ENCODE data around the gene NLGN3. TPM values are rescaled to one million over a fixed set of nuclear protein-coding genes. Genes with fewer than 3 reads are reported as not detected.

The NLGN3 gene
- 0.48 TPM for total RNA-seq
- long read RNA-seq, partial matches to known transcripts: 0 of 1 reads
- long read RNA-seq, other reads (novel, unspliced or antisense): 1 of 1 reads

DNA sequence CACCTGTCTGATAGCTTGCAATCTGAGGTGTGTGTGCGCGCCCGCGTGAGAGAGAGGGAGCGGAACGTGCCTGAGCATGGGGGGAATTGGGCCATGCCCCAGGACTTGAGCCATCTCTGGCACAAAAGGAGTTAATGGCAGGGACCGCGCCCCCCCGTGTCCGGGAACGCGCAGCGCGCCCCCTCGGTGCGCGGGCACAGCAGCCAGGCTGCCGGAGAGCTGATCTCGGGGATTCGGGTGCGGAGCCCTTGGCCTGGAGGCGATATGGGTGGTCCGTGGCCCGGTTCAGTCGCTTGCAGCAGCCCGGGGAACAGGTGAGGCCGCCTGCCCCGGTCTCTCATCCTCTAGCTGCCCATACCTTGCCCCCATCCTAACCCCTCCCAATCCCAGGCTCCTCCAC lies at the start of gene NLGN3:
NLGN3 (plus strand) TSS at position 191 of the 400 bp plus-strand sequence. CDS start 2,909 bp downstream, outside the sequence.
- no peak for DNase-seq (ENCODE audit: low spot score)

DNA sequence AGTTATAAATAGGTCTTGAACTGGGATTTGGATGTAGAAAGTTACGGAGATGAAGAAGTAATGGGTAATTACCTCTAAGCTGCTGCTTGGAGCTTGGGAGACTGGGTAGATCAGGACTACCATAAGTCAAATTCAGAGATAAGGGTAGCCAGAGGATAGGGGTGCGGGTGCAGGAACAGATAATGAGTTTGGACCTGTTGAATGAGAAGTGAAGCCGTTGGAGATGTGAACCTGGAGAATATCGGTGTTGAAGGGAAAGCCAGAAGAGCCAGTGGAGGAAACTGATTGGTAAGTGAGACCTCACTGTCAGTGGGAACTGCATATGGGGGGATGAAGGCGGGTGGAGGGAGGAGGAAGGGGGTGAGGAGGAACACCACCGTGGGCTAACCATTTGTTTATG lies 49.6 kb upstream of the NLGN3 start:
- no peak for DNase-seq (ENCODE audit: low spot score)

DNA sequence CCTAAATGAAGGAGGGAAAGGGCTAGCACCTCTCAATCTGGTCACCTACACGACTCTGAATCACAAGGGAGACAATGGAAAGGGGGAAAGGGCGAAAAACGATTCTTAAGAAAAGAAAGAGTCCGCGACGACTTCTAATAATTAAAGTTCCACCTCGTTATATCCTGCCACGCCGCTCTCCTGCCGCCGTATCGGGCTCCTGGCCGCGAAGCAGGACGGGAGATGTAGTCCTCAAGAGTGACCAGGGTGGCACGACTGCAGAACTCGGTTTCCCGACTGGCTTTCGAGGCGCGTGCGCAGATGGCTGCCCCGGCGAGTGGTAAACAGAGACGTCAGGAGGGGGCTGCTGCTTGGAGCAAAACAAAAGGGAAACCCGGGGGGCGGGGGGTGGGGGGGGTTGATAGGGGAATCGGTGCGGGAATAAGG lies 49.1 kb upstream of the NLGN3 start, which contains the start of gene FOXO4:
FOXO4 (plus strand) TSS at position 297 of the 426 bp plus-strand sequence. CDS start 678 bp downstream, outside the sequence.
- DNase-seq (ENCODE audit: low spot score): peak; percentile 95

DNA sequence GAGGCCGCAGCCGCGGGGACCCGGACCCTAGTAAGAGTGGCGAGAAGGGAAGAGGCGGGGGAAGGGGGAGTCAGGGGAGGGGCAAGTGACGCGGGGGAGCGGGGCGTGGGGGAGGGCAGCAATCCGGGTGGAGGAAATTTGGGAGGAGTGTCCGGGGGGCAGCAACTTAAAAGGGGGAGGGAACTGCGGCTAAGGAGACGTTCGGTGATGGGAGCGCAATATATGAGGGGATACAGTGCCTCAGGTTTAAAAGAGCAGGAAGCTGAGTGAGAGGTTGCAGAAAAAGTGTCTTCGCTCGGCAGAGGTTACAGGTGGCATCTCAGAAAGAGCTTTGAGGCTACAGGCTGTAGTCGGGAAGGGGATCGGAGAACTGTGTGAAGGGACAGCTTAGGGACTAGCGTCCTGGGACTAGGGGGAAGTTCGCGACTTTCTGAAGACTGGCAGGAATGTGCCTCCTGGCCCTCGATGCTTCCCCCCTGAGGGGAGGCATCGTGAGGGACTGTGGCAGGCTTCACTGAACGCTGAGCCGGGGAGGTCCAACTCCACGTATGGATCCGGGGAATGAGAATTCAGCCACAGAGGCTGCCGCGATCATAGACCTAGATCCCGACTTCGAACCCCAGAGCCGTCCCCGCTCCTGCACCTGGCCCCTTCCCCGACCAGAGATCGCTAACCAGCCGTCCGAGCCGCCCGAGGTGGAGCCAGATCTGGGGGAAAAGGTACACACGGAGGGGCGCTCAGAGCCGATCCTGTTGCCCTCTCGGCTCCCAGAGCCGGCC lies 48.5 kb upstream of the NLGN3 start:
- no peak for DNase-seq (ENCODE audit: low spot score)

DNA sequence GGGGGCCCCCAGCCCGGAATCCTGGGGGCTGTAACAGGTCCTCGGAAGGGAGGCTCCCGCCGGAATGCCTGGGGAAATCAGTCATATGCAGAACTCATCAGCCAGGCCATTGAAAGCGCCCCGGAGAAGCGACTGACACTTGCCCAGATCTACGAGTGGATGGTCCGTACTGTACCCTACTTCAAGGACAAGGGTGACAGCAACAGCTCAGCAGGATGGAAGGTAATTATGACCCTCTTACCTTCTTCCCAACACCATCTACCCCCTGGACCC lies 47.9 kb upstream of the NLGN3 start:
- no peak for DNase-seq (ENCODE audit: low spot score)

DNA sequence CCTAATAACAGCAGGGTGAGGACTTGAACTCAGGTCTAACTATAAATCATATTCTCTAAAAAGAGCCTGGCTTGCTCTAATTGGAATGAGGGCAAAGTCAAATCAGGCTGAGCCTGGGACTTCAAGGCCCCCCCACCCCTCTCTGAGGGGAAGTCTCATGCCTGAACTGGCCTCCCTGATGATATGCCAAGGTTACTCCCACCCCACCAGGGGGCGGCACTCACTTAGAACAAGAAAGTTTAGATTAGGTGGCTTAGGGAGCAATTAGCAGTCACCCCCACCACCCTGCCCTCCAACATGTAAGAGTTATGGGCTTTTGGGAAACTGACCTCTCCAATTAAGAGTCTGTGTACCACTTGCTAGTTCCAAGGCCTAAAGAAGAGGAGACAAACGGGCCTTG lies 46.3 kb upstream of the NLGN3 start:
- DNase-seq (ENCODE audit: low spot score): peak; percentile 49

DNA sequence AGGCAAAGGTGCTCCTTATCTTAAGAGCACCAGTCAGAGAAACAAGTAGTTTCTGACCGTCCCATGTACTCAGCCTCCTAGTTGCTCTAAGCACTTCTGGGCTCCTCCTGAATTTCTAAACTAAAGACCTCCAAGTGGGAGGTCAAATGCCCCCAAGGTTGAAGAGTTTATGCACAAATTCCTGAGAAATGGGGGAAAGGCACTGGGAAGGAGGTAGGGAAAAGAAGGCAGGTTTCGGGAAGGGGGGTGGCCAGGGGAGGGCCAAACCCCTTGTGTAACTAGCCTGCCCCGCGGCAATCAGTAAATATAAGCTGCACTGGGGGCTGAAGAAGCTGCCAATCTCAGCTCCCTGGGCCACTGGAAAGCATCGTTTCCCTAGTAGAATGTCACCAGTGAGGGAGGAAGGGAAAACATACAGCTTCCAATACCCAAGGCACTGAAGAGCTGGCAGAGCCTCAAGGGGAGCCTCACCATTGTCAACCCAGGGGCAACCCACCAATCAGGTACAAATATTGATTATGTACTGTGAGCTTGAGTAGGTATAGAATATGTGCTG lies 45.6 kb upstream of the NLGN3 start:
- peak; percentile 20 for DNase-seq (ENCODE audit: low spot score)

DNA sequence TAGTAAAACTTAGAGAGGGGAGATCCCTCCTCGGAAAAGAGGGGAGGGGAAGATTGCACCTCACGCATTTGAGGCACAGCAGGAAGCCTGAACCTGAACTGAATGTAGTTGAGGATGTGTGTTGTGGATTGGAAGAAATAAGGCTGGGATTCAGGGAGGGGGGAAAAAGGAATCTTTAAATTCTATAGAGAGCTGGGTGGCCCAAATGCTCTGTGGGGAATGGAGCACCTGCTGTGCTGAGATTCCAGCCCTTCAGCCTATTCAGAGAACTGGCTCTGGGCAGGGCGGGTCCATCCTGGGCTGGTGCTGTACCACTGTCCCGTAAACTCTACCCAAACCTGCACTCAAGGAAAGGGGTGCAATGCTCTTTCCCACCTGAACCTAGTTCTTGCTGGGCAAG lies 44.9 kb upstream of the NLGN3 start:
- DNase-seq (ENCODE audit: low spot score): no peak

DNA sequence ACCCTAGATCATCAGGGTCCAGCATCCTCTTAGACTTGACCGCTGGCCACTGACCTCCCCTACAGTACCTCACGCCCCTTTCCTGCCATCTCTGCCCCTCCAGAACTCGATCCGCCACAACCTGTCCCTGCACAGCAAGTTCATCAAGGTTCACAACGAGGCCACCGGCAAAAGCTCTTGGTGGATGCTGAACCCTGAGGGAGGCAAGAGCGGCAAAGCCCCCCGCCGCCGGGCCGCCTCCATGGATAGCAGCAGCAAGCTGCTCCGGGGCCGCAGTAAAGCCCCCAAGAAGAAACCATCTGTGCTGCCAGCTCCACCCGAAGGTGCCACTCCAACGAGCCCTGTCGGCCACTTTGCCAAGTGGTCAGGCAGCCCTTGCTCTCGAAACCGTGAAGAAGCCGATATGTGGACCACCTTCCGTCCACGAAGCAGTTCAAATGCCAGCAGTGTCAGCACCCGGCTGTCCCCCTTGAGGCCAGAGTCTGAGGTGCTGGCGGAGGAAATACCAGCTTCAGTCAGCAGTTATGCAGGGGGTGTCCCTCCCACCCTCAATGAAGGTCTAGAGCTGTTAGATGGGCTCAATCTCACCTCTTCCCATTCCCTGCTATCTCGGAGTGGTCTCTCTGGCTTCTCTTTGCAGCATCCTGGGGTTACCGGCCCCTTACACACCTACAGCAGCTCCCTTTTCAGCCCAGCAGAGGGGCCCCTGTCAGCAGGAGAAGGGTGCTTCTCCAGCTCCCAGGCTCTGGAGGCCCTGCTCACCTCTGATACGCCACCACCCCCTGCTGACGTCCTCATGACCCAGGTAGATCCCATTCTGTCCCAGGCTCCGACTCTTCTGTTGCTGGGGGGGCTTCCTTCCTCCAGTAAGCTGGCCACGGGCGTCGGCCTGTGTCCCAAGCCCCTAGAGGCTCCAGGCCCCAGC lies 43.8 kb upstream of the NLGN3 start:
- DNase-seq (ENCODE audit: low spot score): no peak

DNA sequence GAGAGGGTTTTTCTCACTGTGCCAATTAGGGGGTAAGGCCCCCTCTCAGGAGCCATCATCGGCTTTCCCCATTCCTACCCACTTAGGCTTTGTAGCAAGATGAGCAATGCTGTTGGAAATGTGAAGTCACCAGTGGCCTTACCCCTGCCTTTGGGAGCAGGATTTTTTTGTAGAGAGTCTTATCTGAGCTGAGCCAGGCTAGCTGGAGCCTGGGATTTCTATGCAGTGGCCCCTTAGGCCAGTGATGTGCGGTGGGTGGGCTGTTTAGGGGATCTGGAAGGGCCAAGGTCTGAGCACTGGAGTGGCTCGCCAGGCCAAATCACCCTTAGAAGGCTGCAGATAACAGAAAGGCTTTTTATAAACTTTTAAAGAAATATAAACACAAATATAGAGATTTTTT lies 42.3 kb upstream of the NLGN3 start:
- DNase-seq (ENCODE audit: low spot score): no peak

DNA sequence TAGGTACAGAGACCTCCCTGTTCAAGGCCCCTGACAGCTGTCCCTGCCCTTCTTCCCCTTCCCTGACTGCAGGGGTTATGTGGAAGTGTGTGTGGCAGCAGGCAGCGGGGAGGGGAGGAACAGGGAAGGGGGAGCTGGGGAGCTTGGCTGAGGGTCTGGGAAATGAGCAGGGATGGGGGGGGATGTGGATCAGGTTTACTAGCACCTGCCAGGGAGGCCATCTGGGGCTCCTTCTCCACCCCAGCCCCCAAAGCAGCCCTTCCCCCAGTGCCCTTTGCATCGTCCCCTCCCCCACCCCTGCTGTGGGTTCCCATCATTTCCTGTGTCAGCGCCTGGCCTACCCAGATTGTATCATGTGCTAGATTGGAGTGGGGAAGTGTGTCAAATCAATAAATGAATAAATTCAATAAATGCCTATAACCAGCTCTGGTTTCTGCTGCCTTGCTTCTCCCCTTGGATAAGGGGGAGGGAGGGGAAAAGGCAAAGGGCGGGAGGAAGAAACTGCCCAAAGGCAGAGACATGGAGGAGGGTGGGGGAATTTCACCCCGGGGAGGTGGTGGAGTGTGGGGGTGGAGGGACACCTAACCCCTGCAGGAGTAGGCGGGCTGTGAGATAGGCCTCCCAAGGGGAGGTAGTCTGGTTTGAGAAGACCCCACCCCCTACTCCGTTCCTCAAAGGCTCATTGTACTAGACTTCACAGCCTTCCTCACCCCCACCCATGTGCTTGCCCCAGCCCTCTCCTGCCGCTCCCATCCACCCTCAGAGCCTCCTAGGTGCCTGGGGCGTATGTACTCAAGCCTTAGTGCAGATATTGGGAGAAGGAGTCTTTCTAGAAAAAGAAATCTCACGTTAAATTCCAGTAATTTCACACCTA lies 41.3 kb upstream of the NLGN3 start:
- no peak for DNase-seq (ENCODE audit: low spot score)

DNA sequence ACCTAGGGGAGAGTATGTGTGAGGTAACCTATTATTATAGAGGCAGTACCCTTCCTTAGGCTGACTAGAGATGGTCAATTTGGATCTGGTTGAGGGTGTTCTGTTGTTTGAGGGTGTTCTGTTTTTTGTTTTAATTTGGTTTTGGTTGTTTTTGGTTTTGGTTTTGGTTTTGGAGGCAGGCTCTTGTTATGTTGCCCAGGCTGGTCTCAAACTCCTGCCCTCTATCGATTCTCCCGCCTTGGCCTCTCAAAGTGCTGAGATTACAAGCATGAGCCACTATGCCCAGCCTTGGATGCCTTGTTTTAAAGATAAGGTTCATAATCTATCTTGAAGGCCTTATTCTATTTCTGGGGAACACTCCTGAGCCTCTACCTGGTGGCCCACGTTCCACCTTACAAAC lies 39.0 kb upstream of the NLGN3 start:
- DNase-seq (ENCODE audit: low spot score): no peak

DNA sequence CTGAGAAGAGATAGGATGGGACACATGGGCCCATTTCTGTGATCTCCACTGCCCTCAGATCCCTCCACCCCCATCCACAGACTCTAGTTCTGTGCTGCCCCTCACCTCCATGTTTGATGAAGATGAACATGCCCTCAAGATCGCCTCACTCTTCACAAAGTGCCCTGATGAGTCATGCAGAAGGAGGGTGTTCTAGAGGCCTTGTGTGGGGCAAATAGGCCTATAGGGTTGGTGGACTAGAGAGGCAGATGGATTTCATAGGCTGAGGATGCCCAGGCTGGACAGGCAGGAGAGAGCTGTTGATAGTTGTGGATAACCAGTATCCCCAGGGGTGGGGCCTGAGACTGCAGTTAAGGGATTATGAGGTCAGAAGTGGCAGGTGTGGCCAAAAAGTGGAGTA lies 38.2 kb upstream of the NLGN3 start, which contains the start of gene CXorf65:
CXorf65 (minus strand) TSS at position 314 of the 400 bp plus-strand sequence; CDS start at position 130, 184 bp downstream.
- DNase-seq (ENCODE audit: low spot score): no peak

DNA sequence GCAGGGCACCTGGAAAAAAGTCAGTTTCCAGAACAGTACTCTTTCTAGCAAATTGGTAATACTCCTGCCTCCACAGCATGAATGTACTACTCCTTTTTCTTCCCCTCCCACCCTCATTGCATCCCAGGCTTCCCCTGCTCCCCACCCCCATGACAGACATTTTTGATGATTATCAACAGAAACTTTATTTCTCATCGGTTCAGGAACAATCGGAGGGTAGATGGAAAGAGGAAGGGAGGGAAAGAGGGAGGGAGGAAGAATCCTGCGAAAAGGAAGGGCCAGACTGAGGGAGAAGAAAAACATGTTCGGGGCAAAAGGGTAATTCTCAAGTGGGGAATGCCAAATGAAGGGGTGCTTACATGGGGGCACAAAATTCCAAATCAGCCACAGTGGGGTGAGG lies 37.4 kb upstream of the NLGN3 start:
- no peak for DNase-seq (ENCODE audit: low spot score)

DNA sequence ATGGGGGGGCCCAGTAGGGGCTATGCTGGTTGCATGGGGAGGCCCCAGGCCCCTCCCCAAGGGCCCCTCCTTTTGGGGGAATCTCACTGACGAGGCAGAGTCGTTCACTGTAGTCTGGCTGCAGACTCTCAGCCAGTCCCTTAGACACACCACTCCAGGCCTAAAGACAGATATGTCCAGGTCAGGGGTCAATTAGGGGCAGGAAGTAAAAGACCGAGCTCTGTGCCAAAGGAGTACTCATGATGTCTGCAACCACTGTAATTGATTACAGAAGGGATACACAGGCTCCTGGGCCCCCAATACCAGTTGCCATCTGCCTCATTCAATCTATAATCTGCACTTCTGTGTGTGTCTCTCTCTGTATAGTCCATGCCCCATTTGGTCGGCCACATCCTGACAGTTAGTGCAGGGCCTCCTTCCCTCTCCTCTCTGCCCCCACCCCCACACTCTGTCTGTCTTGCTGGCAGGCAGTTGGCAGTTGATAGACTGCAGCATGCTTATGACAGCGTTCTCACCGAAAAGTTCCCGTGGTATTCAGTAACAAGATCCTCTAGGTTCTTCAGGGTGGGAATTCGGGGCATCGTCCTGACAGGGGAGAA lies 36.8 kb upstream of the NLGN3 start:
- DNase-seq (ENCODE audit: low spot score): no peak

DNA sequence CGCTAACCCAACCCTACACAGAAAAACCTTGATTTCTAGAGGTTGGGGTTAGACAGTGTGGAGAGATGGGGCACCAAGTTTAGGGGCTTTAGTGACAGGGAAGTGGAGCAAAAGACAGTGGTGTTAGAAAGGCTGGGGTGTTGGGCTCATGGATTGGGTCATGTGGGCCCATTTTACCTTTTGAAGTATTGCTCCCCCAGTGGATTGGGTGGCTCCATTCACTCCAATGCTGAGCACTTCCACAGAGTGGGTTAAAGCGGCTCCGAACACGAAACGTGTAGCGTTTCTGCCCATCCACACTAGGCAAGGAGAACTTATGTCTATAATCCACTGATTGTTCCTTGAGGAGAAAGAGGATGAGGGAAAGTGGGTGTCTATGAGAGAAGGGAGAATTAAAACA lies 35.6 kb upstream of the NLGN3 start:
- no peak for DNase-seq (ENCODE audit: low spot score)

DNA sequence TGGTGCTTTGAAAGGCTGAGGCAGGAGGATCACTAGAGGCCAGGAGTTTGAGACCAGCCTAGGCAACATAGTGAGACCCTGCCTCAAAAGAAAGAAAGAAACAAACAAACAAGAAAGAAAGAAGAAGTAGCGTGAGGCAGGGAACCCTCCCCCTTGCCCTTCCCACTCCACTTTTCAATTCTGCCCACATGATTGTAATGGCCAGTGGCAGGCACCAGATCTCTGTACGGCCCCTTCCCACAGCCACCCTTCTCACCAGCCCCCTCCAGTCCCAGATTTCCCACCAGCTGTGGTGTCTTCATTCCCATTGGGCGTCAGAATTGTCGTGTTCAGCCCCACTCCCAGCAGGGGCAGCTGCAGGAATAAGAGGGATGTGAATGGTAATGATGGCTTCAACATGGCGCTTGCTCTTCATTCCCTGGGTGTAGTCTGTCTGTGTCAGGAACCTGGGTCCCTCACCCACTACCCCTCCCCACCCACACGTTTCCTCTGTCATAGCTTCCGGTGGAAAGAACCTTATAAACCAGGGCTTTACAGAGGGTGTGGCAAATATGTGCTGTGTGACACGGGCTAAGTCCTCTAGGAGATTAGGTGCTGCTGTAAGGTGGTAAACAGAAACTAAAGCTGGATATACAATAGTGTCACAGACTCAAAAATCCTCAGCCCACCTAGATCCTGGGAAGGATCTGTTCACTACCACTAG lies 33.3 kb upstream of the NLGN3 start, which contains the start of gene IL2RG:
IL2RG (minus strand) TSS at position 437 of the 703 bp plus-strand sequence; CDS start at position 399, 38 bp downstream.
- DNase-seq (ENCODE audit: low spot score): no peak

DNA sequence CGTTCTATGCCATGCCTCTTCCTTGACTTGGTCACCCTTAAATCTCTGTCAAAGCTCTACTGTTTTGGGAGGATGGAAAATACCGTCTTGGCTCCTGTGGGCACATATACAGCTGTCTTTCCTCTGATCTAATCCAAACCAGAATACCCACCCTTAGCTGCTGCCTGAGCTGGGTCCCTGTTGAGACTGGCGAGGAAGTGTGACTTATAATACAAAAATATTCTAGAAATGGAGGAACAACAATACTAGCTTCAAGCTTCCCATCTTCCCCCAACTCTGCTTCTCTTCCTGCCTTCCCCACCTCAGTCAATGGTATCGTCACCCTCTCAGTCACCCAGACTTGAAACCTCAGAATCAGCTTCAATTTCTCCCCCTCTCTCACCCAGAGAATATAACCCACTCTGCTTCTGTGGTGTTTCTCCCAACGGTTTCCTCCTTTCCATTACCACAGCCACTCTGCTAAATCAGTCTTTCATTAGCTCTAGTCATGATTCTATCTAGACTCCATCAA lies 32.7 kb upstream of the NLGN3 start:
- no peak for DNase-seq (ENCODE audit: low spot score)

DNA sequence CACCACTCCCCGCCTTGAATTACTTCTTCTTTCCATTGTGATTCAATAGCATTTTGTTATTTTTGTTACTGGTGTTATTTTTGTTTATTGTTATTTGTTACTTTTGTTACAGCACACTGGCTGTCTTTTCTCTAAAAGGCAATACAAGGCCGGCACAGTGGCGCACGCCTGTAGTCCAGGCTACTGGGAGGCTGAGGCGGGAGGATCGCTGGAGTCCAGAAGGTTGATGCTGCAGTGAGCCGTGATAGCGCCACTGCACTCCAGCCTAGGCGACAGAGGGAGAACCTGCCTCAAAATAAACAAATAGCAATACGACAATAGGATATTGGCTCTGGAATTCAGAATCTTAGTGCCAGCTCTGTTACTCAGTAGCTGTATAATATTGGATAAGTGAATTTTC lies 27.3 kb upstream of the NLGN3 start:
- DNase-seq (ENCODE audit: low spot score): no peak
